Thyroid gland (tissue), 4 donors: ENCODE data around the gene ME3. TPM values are rescaled to one million over a fixed set of nuclear protein-coding genes. Genes with fewer than 3 reads are reported as not detected.

Source experiments
- DNase-seq, 2 donors: peaks; one replicate each; pipeline ENCODE4 v3.0.0-alpha.2; 2019
- H3K27ac ChIP-seq, 3 donors: fragments of 200-600 bp; sonication (generic); 1 replicate in 2 of 3; 2 replicates in 1 of 3; pipeline ENCODE4 v1.5.1; 2016 to 2019; ENCODE audit warnings: mild to moderate bottlenecking in 1 of 3, moderate library complexity in 1 of 3
- H3K27me3 ChIP-seq: fragments of 200-600 bp; sonication (generic); one replicate; pipeline ENCODE4 v1.5.1; 2019
- H3K36me3 ChIP-seq, 2 donors: fragments of 200-600 bp; sonication (generic); one replicate each; pipeline ENCODE4 v1.5.1; 2016 to 2019
- H3K4me1 ChIP-seq, 2 donors: fragments of 200-600 bp; sonication (generic); one replicate each; pipeline ENCODE4 v1.5.1; 2017 to 2019
- H3K4me3 ChIP-seq, 3 donors: fragments of 200-600 bp; sonication (generic); replicated peaks in 1 of 3; 1 replicate in 2 of 3; 2 replicates in 1 of 3; pipeline ENCODE4 v1.5.1; 2016; ENCODE audit warnings: mild to moderate bottlenecking in 1 of 3
- H3K9me3 ChIP-seq: fragments of 200-600 bp; sonication (generic); one replicate; pipeline ENCODE4 v1.5.1; 2017
- CTCF ChIP-seq, 6 experiments: fragments of 200-600 bp in 3 of 6; fragments of 450-650 bp in 3 of 6; sonication (generic) in 3 of 6; IDR thresholded peaks; one replicate each; pipeline ENCODE4 v1.5.1; 2016 to 2019; ENCODE audit warnings: antibody characterized with exemption in 6 of 6, mild to moderate bottlenecking in 2 of 6, inconsistent platforms in 1 of 6, moderate library complexity in 1 of 6
- POLR2A ChIP-seq, 2 donors: fragments of 450-650 bp; IDR thresholded peaks; one replicate each; pipeline ENCODE4 v1.6.1; 2017; ENCODE audit warnings: antibody characterized with exemption in 2 of 2, mild to moderate bottlenecking in 2 of 2, moderate library complexity in 1 of 2
- WGBS, 2 donors: methylation state at CpG; one replicate each; pipeline ENCODE4 v1.1.5; 2017; 5-methylcytosine and 5-hydroxymethylcytosine counted together
- intact Hi-C: fragments of 100-400 bp; cut with DNase I; formaldehyde crosslinking; loops from one replicate; pipeline ENCODE4 v1.15.1; 2023
- total RNA-seq, 4 donors: library from RNA; depleted of rRNA; stranded (reverse); fragments of >200 nt; gene quantifications; one replicate each; pipeline ENCODE4 v1.2.3, GENCODE V29; 2016

The ME3 gene
- total RNA-seq, 4 donors from 2014 or later = 29.1 to 53.5 (median 37.1) TPM

GRCh38 chr11:86459002-86459385 lies 213.4 kb downstream of the ME3 start:
- H3K27ac ChIP-seq = peak overlapping the region; percentile 59 to 94 (median 81)
- TF ChIP-seq POLR2A (IDR thresholded peaks at IDR 0.05) = no peak
- no peak for TF ChIP-seq CTCF (IDR thresholded peaks at IDR 0.05)
- no peak overlapping the region for H3K4me3 ChIP-seq
- DNase-seq = no peak
- peaks cover 11 to 51% of the 10 kb centered on the region in 2 donors for H3K4me1 ChIP-seq
- H3K27me3 ChIP-seq = no peaks in the 10 kb centered on the region
- WGBS, 2 donors = 71 to 96% methylated on average over 1 of the region's 1 CpG
- H3K36me3 ChIP-seq = no peaks in the 10 kb centered on the region
- intact Hi-C loops = loop anchor here (5.0 kb wide), 2 partner anchors 148 to 358 kb away; no protein-coding TSS in a partner anchor
- H3K9me3 ChIP-seq = no peaks in the 10 kb centered on the region

- WGBS, 2 donors = 88 to 91% methylated on average over 5 of the region's 5 CpGs
- H3K9me3 ChIP-seq = no peaks in the 10 kb centered on the region
- H3K36me3 ChIP-seq = no peaks in the 10 kb centered on the region
- H3K27me3 ChIP-seq = no peaks in the 10 kb centered on the region
- intact Hi-C loops = loop anchor here (5.0 kb wide), 2 partner anchors 149 to 359 kb away; no protein-coding TSS in a partner anchor
- H3K4me3 ChIP-seq = no peak overlapping the region
- peaks cover 11 to 45% of the 10 kb centered on the region in 2 donors for H3K4me1 ChIP-seq
- TF ChIP-seq POLR2A (IDR thresholded peaks at IDR 0.05) = no peak
- TF ChIP-seq CTCF (IDR thresholded peaks at IDR 0.05) = no peak
- H3K27ac ChIP-seq = peak overlapping the region in 2 of 3 donors; percentile 81 to 94
- no peak for DNase-seq
Observed at GRCh38 chr11:86458294-86459001, 214.0 kb downstream of the ME3 start.

DNA sequence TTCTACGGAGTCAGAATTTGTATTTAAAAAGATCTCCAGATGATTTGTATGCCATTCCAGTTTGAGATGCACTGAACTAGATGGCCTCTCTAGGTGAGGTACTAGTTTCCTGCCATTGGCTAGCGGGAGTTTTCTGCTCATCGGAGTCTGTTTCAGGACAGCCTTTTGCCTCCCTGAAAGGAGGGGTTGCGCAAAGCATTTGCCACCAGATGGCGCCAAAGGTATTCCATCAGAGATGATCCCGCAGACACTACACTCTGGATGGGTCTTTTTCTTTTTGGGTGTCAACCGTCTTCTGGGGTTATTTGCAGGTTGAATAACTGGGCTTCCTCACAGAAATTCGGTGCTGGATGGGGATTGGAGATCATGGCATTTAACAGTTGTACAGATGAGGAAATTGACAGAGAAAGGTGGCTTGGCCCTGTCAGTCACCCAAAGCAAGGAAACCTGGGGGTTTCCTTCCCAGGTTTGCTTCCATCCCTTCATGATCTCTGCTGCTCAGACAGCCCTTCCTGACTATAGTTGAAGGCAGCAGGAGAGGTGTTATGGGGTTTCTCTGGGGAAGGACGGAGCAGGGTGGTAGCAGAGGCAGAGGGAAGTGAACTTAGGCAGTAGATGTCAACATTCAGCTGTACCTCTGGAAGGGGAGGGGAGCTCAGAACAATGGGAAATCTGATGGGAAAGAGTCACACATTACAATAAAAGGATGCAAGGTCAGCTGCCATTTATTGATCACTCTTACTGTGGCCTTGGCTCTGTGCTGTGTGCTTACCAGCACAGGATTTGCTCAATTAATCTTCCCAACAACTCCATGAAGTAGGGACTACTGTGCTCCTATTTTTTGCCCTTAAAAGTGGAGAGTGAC lies 216.1 kb downstream of the ME3 start:
- peaks cover 11 to 39% of the 10 kb centered on the region in 2 donors for H3K4me1 ChIP-seq
- no peaks in the 10 kb centered on the region for H3K27me3 ChIP-seq
- H3K9me3 ChIP-seq = no peaks in the 10 kb centered on the region
- TF ChIP-seq POLR2A (IDR thresholded peaks at IDR 0.05) = no peak
- peak; percentile 73 to 88 (median 86) for TF ChIP-seq CTCF (IDR thresholded peaks at IDR 0.05)
- 12 to 17% methylated on average over 9 of the region's 9 CpGs for WGBS, 2 donors
- H3K4me3 ChIP-seq = no peak overlapping the region
- H3K36me3 ChIP-seq = no peaks in the 10 kb centered on the region
- intact Hi-C loops = loop anchor here (5.0 kb wide), 2 partner anchors 151 to 361 kb away; no protein-coding TSS in a partner anchor
- no peak overlapping the region for H3K27ac ChIP-seq
- peak; percentile 84 to 89 for DNase-seq

DNA sequence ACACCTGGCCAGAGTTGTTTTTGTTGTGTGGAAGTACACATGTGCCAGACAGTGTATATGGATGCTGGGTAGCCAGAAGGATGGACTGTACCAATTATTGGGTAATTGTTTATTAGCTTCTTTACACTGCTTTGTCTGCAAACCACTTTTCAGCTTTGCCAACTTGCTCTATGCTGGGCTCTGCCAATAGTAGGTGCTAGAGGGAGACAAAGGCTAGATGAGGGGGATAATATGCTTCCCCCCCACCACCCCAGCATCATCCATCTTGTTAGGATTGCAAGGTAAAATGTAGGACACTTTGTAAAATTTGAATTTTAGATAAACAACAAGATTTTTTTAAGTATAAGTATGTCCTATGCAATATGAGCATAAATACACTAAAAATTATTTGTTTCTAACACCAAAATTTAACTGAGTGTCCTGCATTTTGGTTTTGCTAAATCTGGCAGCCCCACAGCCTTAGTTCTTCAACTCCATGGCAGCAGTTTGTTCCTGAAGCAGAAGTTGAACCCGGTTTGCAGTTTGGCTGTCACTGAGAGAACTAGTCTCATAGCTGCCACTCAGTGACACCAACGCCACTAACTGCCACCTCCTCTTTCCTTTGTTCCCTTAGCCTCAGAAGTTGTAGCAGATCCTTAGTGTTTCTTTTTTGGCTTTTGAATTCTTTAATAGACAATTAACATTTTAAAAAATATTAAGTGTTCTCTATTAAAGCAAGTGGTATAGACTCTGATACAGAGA lies 219.0 kb downstream of the ME3 start:
- Histone ChIP-seq H3K4me1 (peaks cover 0 to 17% of the 10 kb centered on the region in 2 donors), H3K36me3 (no peaks in the 10 kb centered on the region), H3K27me3 (no peaks in the 10 kb centered on the region), H3K4me3 (no peak overlapping the region), H3K27ac (no peak overlapping the region), H3K9me3 (no peaks in the 10 kb centered on the region)
- TF ChIP-seq CTCF (IDR thresholded peaks at IDR 0.05) = no peak
- TF ChIP-seq POLR2A (IDR thresholded peaks at IDR 0.05) = no peak
- intact Hi-C loops = no loop called here
- no peak for DNase-seq
- 81 to 88% methylated on average over 2 of the region's 2 CpGs for WGBS, 2 donors
